ENCODE results near the gene GABRB2. TPM values are rescaled to one million over a fixed set of nuclear protein-coding genes. Genes with fewer than 3 reads are reported as not detected.

The GABRB2 gene
- total RNA-seq, 1 experiment from 2014 or later: not detected

GRCh38 chr5:161406880-161407279, 139.6 kb downstream of the GABRB2 start:
- DNase-seq (ENCODE audit: low read depth, low spot score): no peak
- in situ Hi-C loops (cut with HindIII; ENCODE audit: low pct_unique_long_range_greater_than_20kb, low sequenced_read_pairs): no loop called here

- DNase-seq (ENCODE audit: low read depth, low spot score): no peak
- in situ Hi-C loops (cut with HindIII; ENCODE audit: low pct_unique_long_range_greater_than_20kb, low sequenced_read_pairs): no loop called here
These were observed 142.5 kb downstream of the GABRB2 start for GRCh38 chr5:161403996-161404395.

- no peak for DNase-seq (ENCODE audit: low read depth, low spot score)
- in situ Hi-C loops (cut with HindIII; ENCODE audit: low pct_unique_long_range_greater_than_20kb, low sequenced_read_pairs): no loop called here
These were observed 143.4 kb downstream of the GABRB2 start for GRCh38 chr5:161403121-161403520.

DNA sequence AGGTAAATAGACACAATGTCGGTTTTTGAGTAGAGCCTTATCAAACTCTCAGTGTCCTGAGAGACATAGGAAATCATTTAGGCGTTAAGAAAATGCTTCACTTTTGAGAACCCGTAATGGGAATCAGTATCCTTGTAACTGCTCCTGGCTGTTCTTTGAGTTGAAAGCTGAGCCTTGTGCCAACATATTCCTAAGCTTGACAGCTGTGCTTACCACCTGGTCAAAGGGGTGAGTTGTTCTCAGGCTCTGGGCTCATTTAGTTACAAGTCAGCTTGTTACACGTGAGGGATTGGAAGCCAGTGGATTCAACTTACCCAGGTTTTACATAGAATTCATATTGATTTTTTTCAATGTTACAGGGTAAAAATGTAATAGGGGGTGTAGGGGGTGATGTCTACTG, 145.9 kb downstream of the GABRB2 start:
- in situ Hi-C loops (cut with HindIII; ENCODE audit: low pct_unique_long_range_greater_than_20kb, low sequenced_read_pairs): no loop called here
- no peak for DNase-seq (ENCODE audit: low read depth, low spot score)

- in situ Hi-C loops (cut with HindIII; ENCODE audit: low pct_unique_long_range_greater_than_20kb, low sequenced_read_pairs): no loop called here
- no peak for DNase-seq (ENCODE audit: low read depth, low spot score)
These were observed 146.4 kb downstream of the GABRB2 start for GRCh38 chr5:161399996-161400562.

- no peak for DNase-seq (ENCODE audit: low read depth, low spot score)
- in situ Hi-C loops (cut with HindIII; ENCODE audit: low pct_unique_long_range_greater_than_20kb, low sequenced_read_pairs): no loop called here
These were observed 149.1 kb downstream of the GABRB2 start for GRCh38 chr5:161397448-161397847.

DNA sequence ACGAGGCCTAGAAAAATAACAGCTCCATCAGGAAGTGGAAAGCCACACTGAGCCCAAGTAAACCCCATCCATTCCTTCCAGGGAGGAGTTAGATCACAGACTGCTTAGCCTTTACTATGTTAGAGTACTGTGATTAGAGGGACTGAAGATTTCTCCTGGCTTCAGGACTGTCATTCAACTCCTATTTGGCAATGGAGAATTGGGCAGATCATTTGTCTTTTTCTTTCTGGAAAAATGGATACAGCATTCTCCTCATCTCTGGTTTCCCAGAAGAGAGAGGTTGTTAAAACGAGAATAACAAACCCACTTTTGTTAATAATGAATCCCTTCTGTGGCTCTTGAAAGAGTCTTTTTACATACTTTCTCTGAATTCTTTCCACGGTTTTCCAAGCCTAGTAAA, 150.4 kb downstream of the GABRB2 start:
- no peak for DNase-seq (ENCODE audit: low read depth, low spot score)
- in situ Hi-C loops (cut with HindIII; ENCODE audit: low pct_unique_long_range_greater_than_20kb, low sequenced_read_pairs): no loop called here

GRCh38 chr5:161391724-161392123, 154.8 kb downstream of the GABRB2 start:
- in situ Hi-C loops (cut with HindIII; ENCODE audit: low pct_unique_long_range_greater_than_20kb, low sequenced_read_pairs): no loop called here
- DNase-seq (ENCODE audit: low read depth, low spot score): no peak

- no peak for DNase-seq (ENCODE audit: low read depth, low spot score)
- in situ Hi-C loops (cut with HindIII; ENCODE audit: low pct_unique_long_range_greater_than_20kb, low sequenced_read_pairs): no loop called here
These were observed 155.5 kb downstream of the GABRB2 start for GRCh38 chr5:161391016-161391415.

DNA sequence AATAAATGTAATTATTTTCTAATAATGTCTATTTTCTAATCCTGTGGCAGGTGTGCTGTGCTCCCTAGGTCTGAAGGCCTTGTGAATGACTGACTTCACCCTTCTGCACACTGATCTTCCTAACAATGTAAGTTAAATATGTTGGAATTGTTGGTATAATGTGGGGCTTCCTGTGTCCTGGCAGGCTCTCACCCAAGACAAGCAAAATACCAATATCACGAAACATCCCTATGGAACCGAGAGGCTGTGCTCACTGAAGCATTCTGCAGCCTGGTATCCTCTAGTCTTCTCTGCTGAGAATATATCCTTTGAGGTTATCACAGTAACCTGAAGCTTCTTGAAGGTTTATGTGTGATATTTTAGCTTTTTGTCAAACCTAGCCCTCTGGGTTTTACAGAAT, 159.4 kb downstream of the GABRB2 start:
- DNase-seq (ENCODE audit: low read depth, low spot score): no peak
- in situ Hi-C loops (cut with HindIII; ENCODE audit: low pct_unique_long_range_greater_than_20kb, low sequenced_read_pairs): no loop called here

DNA sequence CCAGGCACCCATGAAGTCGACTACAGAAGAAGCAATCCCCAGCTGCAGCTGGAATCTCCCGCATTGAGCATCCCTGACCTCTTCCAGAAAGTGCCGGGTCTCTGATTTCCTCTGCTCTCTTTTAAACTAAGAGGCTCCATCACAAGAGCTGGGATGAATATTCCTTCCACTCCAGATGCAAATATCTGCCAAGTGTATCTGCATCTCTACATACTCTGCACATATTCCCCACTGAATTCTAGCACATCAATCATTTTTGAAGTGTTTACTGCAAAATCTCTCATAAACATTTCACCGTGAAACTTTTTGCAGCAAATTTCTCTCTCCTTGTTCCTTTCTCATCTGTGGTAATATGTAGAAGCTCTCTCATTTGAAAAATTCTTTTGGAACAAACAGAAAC, 161.5 kb downstream of the GABRB2 start:
- no peak for DNase-seq (ENCODE audit: low read depth, low spot score)
- in situ Hi-C loops (cut with HindIII; ENCODE audit: low pct_unique_long_range_greater_than_20kb, low sequenced_read_pairs): no loop called here

- in situ Hi-C loops (cut with HindIII; ENCODE audit: low pct_unique_long_range_greater_than_20kb, low sequenced_read_pairs): no loop called here
- DNase-seq (ENCODE audit: low read depth, low spot score): no peak
These were observed 163.8 kb downstream of the GABRB2 start for GRCh38 chr5:161382685-161383084.

DNA sequence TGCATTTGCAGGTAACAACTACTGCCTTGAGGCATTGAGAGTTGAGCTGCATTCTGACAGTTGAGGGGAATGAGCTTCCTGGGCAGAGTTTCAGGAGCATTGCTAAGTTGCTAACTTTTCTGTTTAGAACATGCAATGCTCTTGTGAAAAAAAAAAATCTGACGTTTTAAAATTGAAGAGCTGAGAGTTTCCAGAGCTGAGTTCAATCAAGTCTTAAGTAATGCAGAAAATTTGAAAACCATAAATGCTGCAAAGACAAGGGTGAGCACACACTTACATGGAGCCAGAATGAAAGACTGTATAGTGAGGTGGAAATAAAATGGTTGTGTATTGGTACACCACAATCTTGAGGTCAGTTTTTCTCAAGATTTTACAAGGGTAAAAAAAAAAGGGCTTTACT, 166.0 kb downstream of the GABRB2 start:
- DNase-seq (ENCODE audit: low read depth, low spot score): no peak
- in situ Hi-C loops (cut with HindIII; ENCODE audit: low pct_unique_long_range_greater_than_20kb, low sequenced_read_pairs): no loop called here

- no peak for DNase-seq (ENCODE audit: low read depth, low spot score)
- in situ Hi-C loops (cut with HindIII; ENCODE audit: low pct_unique_long_range_greater_than_20kb, low sequenced_read_pairs): no loop called here
These were observed 167.8 kb downstream of the GABRB2 start for GRCh38 chr5:161378701-161379100.

- DNase-seq (ENCODE audit: low read depth, low spot score): no peak
- in situ Hi-C loops (cut with HindIII; ENCODE audit: low pct_unique_long_range_greater_than_20kb, low sequenced_read_pairs): no loop called here
These were observed 170.5 kb downstream of the GABRB2 start for GRCh38 chr5:161376034-161376433.

DNA sequence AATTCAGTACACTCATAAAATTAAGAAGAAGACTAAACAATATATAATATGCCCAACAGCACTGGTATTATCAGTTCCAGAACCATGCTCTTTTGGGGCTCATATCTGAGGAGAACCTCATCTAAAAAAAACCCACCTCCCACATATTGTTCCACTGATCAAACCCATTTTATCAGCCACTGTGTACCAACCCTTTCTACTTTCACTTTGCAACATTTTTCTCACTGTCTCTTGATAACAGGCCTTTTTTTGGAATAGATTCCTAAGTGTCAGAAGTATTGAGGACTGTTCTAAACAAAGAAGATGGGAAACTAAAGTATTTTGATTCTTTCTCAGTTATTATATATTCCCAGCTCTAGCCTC, 173.2 kb downstream of the GABRB2 start:
- in situ Hi-C loops (cut with HindIII; ENCODE audit: low pct_unique_long_range_greater_than_20kb, low sequenced_read_pairs): no loop called here
- DNase-seq (ENCODE audit: low read depth, low spot score): no peak

DNA sequence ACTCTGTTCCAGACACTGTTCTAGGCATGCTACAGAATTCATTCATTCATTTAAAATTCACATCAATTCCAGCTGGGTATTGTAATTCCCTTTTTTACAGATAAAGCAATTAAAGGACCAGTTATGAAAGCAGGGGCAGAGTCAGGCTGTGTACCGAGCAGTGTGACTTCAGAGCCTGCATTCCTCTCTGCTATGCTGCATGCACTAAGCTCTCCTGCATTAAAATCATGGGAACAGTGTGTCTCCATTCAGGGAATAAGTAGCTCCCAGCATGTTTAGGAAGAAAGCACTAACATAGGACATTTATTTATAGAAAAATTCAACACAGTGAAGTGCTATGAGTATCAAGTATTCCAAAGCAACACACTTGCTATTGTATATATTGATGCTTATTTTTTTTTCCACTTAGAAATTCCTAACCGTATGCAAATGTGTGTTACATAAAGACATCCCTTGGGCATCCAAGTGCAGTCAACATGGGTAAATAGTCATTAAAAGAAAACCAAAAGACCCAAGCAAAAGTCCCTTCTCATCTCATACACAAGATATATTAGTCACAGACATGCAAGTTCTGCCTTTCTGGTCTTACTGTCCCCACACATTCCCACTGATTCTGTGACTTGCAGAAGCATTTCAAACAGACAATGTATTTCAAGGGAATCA, 173.7 kb downstream of the GABRB2 start:
- in situ Hi-C loops (cut with HindIII; ENCODE audit: low pct_unique_long_range_greater_than_20kb, low sequenced_read_pairs): no loop called here
- DNase-seq (ENCODE audit: low read depth, low spot score): no peak

DNA sequence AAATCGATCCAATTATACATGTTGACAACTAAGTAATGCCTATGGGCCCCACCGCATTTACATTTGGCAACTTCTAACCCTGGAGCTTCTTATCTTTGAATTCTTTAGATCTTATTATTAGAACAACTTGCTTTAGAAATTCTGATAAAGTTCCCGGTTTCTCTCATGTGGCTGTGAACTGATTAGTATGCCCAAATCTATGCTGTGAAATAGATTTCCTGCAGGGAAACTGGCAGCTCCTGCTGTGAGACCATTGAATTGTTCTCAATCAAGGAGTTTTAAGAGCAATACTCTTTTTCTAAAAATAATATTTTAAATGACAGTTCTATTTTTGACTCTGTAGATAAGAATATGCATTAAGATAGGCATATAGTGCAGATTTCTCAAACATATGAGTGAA, 177.5 kb downstream of the GABRB2 start:
- in situ Hi-C loops (cut with HindIII; ENCODE audit: low pct_unique_long_range_greater_than_20kb, low sequenced_read_pairs): no loop called here
- no peak for DNase-seq (ENCODE audit: low read depth, low spot score)

- in situ Hi-C loops (cut with HindIII; ENCODE audit: low pct_unique_long_range_greater_than_20kb, low sequenced_read_pairs): no loop called here
- DNase-seq (ENCODE audit: low read depth, low spot score): no peak
These were observed 188.1 kb downstream of the GABRB2 start for GRCh38 chr5:161358446-161358845.

- in situ Hi-C loops (cut with HindIII; ENCODE audit: low pct_unique_long_range_greater_than_20kb, low sequenced_read_pairs): no loop called here
- no peak for DNase-seq (ENCODE audit: low read depth, low spot score)
These were observed 202.3 kb downstream of the GABRB2 start for GRCh38 chr5:161344234-161344633.

Measured in SK-MEL-5 (cell line).